Subcutaneous abdominal adipose tissue (tissue), 5 donors: ENCODE results near the gene ELP5.
A peak's percentile ranks its signal among the peaks of the same experiment; 100 is the strongest.

Source experiments
- H3K27ac ChIP-seq: one replicate; pipeline ENCODE4 v1.7.0; 2013; ENCODE audit warnings: low read depth, mild to moderate bottlenecking, inconsistent platforms, low read length, moderate library complexity
- H3K27me3 ChIP-seq, 5 donors: one replicate each; pipeline ENCODE4 v1.7.0; 2013; ENCODE audit warnings: low read length in 5 of 5, inconsistent platforms in 1 of 5; ENCODE audit not compliant: control insufficient read depth in 5 of 5, insufficient read depth in 4 of 5
- H3K36me3 ChIP-seq, 5 donors: one replicate each; pipeline ENCODE4 v1.7.0; 2013; ENCODE audit warnings: low read length in 5 of 5; ENCODE audit not compliant: control insufficient read depth in 5 of 5, insufficient read depth in 5 of 5
- H3K4me1 ChIP-seq, 5 donors: one replicate each; pipeline ENCODE4 v1.7.0; 2013; ENCODE audit warnings: low read length in 5 of 5, mild to moderate bottlenecking in 3 of 5, moderate library complexity in 1 of 5; ENCODE audit not compliant: control insufficient read depth in 5 of 5, insufficient read depth in 5 of 5
- H3K4me3 ChIP-seq, 5 donors: one replicate each; pipeline ENCODE4 v1.7.0; 2013; ENCODE audit warnings: low read length in 5 of 5, low read depth in 1 of 5
- H3K9ac ChIP-seq, 5 donors: one replicate each; pipeline ENCODE4 v1.7.0; 2013; ENCODE audit warnings: low read length in 5 of 5, mild to moderate bottlenecking in 4 of 5, moderate library complexity in 3 of 5
- H3K9me3 ChIP-seq, 5 donors: one replicate each; pipeline ENCODE4 v1.7.0; 2013; ENCODE audit warnings: low read length in 5 of 5; ENCODE audit not compliant: control insufficient read depth in 5 of 5
- donor health status: healthy.
- donor health status: healthy.
- donor health status: healthy.
- donor health status: healthy.
- donor health status: healthy.

The ELP5 gene

GRCh38 chr17:7235693-7236665 is 16.0 kb upstream of the ELP5 start:
- no peaks in the 10 kb centered on the region for H3K27me3 ChIP-seq
- no peak overlapping the region for H3K4me3 ChIP-seq
- H3K9me3 ChIP-seq: no peaks in the 10 kb centered on the region
- peak overlapping the region; percentile 92 for H3K27ac ChIP-seq
- no peak overlapping the region for H3K9ac ChIP-seq
- peaks cover 0 to 28% (median 25%) of the 10 kb centered on the region in 5 donors for H3K36me3 ChIP-seq
- peaks cover 11 to 64% (median 55%) of the 10 kb centered on the region in 5 donors for H3K4me1 ChIP-seq

- Histone ChIP-seq H3K4me3 (no peak overlapping the region), H3K9me3 (no peaks in the 10 kb centered on the region), H3K36me3 (peaks cover 0 to 30% (median 25%) of the 10 kb centered on the region in 5 donors), H3K27me3 (no peaks in the 10 kb centered on the region), H3K9ac (peak overlapping the region in 2 of 5 donors; percentile 60 to 70), H3K4me1 (peaks cover 16 to 70% (median 62%) of the 10 kb centered on the region in 5 donors), H3K27ac (peak overlapping the region; percentile 92)
Observed at GRCh38 chr17:7236808-7237207, 15.2 kb upstream of the ELP5 start.

- H3K4me1 ChIP-seq: peaks cover 16 to 69% (median 60%) of the 10 kb centered on the region in 5 donors
- H3K9me3 ChIP-seq: no peaks in the 10 kb centered on the region
- peak overlapping the region; percentile 92 for H3K27ac ChIP-seq
- H3K9ac ChIP-seq: peak overlapping the region; percentile 26 to 77 (median 60)
- H3K36me3 ChIP-seq: peaks cover 0 to 30% (median 25%) of the 10 kb centered on the region in 5 donors
- H3K27me3 ChIP-seq: no peaks in the 10 kb centered on the region
- peak overlapping the region; percentile 59 to 93 (median 88) for H3K4me3 ChIP-seq
Observed at GRCh38 chr17:7237266-7237760, 14.7 kb upstream of the ELP5 start.

- H3K27ac ChIP-seq: peak overlapping the region; percentile 92
- peak overlapping the region in 4 of 5 donors; percentile 26 to 77 (median 65) for H3K9ac ChIP-seq
- peaks cover 16 to 67% (median 55%) of the 10 kb centered on the region in 5 donors for H3K4me1 ChIP-seq
Observed at GRCh38 chr17:7237761-7238419, 14.1 kb upstream of the ELP5 start.

DNA sequence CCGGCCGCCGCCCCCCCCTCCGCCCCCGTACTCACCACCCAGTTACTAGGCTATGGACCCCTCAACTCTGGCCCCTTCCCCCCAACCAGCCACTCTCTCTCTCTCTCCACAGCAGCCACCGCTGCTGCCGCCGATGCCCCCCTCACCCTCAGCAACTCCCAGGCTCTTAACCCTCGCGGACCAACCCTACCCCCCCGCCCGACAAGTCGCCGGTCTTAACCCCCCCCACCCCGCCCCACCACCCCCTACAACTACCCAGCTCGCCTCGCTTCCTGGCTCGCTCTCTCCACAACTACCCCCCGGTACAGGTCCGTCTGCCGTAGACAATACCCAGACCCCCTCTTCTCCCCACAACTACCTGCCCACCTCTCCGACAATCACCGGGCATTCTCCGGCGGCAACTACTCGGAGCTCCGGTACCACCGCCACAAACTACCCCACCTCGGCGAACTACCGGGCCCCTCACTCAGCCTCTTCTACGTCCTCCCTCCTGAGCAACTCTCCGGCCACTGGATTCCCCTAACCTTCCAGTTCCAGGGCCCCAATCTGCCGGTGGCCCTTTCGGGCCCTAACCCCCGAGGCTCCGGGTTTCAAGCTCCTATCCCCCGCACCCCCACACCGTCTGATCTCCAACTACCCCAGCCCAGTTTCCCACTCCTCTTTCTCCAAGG is 13.5 kb upstream of the ELP5 start:
- Histone ChIP-seq H3K27ac (peak overlapping the region; percentile 99), H3K36me3 (peaks cover 0 to 30% (median 25%) of the 10 kb centered on the region in 5 donors), H3K9me3 (no peaks in the 10 kb centered on the region), H3K27me3 (no peaks in the 10 kb centered on the region), H3K4me3 (peak overlapping the region; percentile 88 to 93 (median 89)), H3K4me1 (peaks cover 14 to 66% (median 54%) of the 10 kb centered on the region in 5 donors), H3K9ac (peak overlapping the region; percentile 87 to 97 (median 92))

More at GRCh38 chr17:7237761-7238419, 14.1 kb upstream of the ELP5 start:
- H3K27me3 ChIP-seq: no peaks in the 10 kb centered on the region
- H3K9me3 ChIP-seq: no peaks in the 10 kb centered on the region
- peaks cover 0 to 30% (median 25%) of the 10 kb centered on the region in 5 donors for H3K36me3 ChIP-seq
- peak overlapping the region; percentile 66 to 93 (median 88) for H3K4me3 ChIP-seq

- Histone ChIP-seq H3K9me3 (no peaks in the 10 kb centered on the region), H3K27me3 (no peaks in the 10 kb centered on the region)
Observed at GRCh38 chr17:7239091-7240027, 12.7 kb upstream of the ELP5 start, which contains the start of gene PHF23. PHF23 (minus strand) TSS chr17:7239457; CDS start chr17:7239279, 178 bp downstream.

DNA sequence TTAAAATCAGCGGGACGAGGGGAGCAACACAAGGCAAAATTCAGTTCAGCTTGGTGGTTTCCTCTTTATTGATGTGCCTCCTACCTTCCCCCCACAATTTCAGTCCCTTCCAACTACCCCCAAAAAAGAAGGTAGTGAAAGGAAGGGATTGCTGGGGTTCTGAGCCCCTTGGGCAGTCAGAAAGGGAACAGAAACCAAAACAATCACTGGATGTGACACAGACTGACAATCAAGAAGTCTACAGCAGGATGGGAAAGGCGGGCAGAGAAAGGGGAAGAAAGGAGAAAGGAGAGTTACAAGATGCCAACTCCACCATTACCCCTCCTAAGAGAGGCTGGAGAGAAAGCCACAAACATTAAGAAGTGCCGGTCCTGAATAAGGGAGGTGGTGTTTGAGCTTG is 11.6 kb upstream of the ELP5 start:
- peaks cover 0 to 40% (median 34%) of the 10 kb centered on the region in 5 donors for H3K36me3 ChIP-seq
- no peaks in the 10 kb centered on the region for H3K9me3 ChIP-seq
- H3K4me1 ChIP-seq: peaks cover 14 to 51% (median 40%) of the 10 kb centered on the region in 5 donors
- H3K27ac ChIP-seq: peak overlapping the region; percentile 99
- peak overlapping the region; percentile 94 to 98 (median 96) for H3K4me3 ChIP-seq
- no peaks in the 10 kb centered on the region for H3K27me3 ChIP-seq
- H3K9ac ChIP-seq: peak overlapping the region in 3 of 5 donors; percentile 50 to 96 (median 95)

More at GRCh38 chr17:7239091-7240027, 12.7 kb upstream of the ELP5 start, which contains the start of gene PHF23:
- H3K4me3 ChIP-seq: peak within 1 kb of the TSS; percentile 88 to 96 (median 93)
- peaks cover 14 to 61% (median 50%) of the 10 kb centered on the region in 5 donors for H3K4me1 ChIP-seq
- peak within 1 kb of the TSS; percentile 87 to 97 (median 92) for H3K9ac ChIP-seq
- peaks cover 0 to 38% (median 31%) of the 10 kb centered on the region in 5 donors for H3K36me3 ChIP-seq
- H3K27ac ChIP-seq: peak within 1 kb of the TSS; percentile 99

GRCh38 chr17:7241090-7241733 is 10.8 kb upstream of the ELP5 start:
- Histone ChIP-seq H3K9me3 (no peaks in the 10 kb centered on the region), H3K27me3 (no peaks in the 10 kb centered on the region), H3K36me3 (peaks cover 0 to 39% (median 32%) of the 10 kb centered on the region in 5 donors), H3K4me1 (peaks cover 14 to 49% (median 39%) of the 10 kb centered on the region in 5 donors), H3K4me3 (peak overlapping the region; percentile 94 to 98 (median 96)), H3K9ac (peak overlapping the region; percentile 94 to 98 (median 96)), H3K27ac (peak overlapping the region; percentile 99)
